Measurements from ENCODE around the gene ASCL2. TPM values are rescaled to one million over a fixed set of nuclear protein-coding genes. Genes with fewer than 3 reads are reported as not detected.

The ASCL2 gene
- total and polyA plus RNA-seq, 12 donors: 0.15 to 2.7 (median 0.25) TPM; not detected in 4

GRCh38 chr11:2302896-2303626, 32.7 kb upstream of the ASCL2 start:
- H3K27me3 ChIP-seq: no peaks in the 10 kb centered on the region
- H3K9me3 ChIP-seq: no peaks in the 10 kb centered on the region
- DNase-seq: peak; percentile 77 to 86
- peaks cover 21 to 78% (median 40%) of the 10 kb centered on the region in 9 donors for H3K4me1 ChIP-seq
- WGBS, 2 donors: 40 to 46% methylated on average over 18 of the region's 18 CpGs
- TF ChIP-seq CTCF (IDR thresholded peaks at IDR 0.05): no peak
- intact Hi-C loops (cut with DNase I): loop anchor here in 9 of 10 donors (2.0 to 10.0 kb wide), 9 partner anchors 72 to 592 kb away; partner anchors contain the start of genes CD81 (in 1 of the 9), CDKN1C (in 1 of the 9) and TSSC4 (in 1 of the 9)
- ATAC-seq: peak; percentile 29 to 82 (median 62)
- H3K4me3 ChIP-seq: peak overlapping the region in 9 of 10 donors; percentile 28 to 58 (median 49)
- H3K27ac ChIP-seq: peak overlapping the region; percentile 77 to 96 (median 90)
- peaks cover 0 to 7% (median 0%) of the 10 kb centered on the region in 9 donors for H3K36me3 ChIP-seq

- Histone ChIP-seq H3K9me3 (no peaks in the 10 kb centered on the region), H3K27ac (peak overlapping the region; percentile 77 to 96 (median 90)), H3K27me3 (no peaks in the 10 kb centered on the region), H3K36me3 (peaks cover 0 to 9% (median 0%) of the 10 kb centered on the region in 9 donors), H3K4me3 (peak overlapping the region in 9 of 10 donors; percentile 28 to 58 (median 49)), H3K4me1 (peaks cover 21 to 79% (median 40%) of the 10 kb centered on the region in 9 donors)
- ATAC-seq: peak in 6 of 8 donors; percentile 0 to 7 (median 1)
- no peak for TF ChIP-seq CTCF (IDR thresholded peaks at IDR 0.05)
- DNase-seq: no peak
- intact Hi-C loops (cut with DNase I): loop anchor here in 9 of 10 donors (2.0 to 10.0 kb wide), 9 partner anchors 72 to 592 kb away; partner anchors contain the start of genes CD81 (in 1 of the 9), CDKN1C (in 1 of the 9) and TSSC4 (in 1 of the 9)
- WGBS, 2 donors: 33 to 39% methylated on average over 16 of the region's 16 CpGs
Observed at GRCh38 chr11:2302306-2302895, 32.0 kb upstream of the ASCL2 start.

GRCh38 chr11:2301631-2302305, 31.4 kb upstream of the ASCL2 start, which contains the start of the genes C11orf21 and TSPAN32:
C11orf21 (minus strand) TSS chr11:2301918; CDS start chr11:2301808, 110 bp downstream.
TSPAN32 (plus strand) TSS chr11:2302013; CDS start chr11:2302150, 137 bp downstream.
- Histone ChIP-seq H3K27ac (peak within 1 kb of the TSS; percentile 77 to 96 (median 90)), H3K4me3 (peak within 1 kb of the TSS in 9 of 10 donors; percentile 28 to 58 (median 49)), H3K4me1 (peaks cover 18 to 73% (median 35%) of the 10 kb centered on the region in 9 donors), H3K27me3 (no peaks in the 10 kb centered on the region), H3K9me3 (no peaks in the 10 kb centered on the region), H3K36me3 (peaks cover 0 to 14% (median 0%) of the 10 kb centered on the region in 9 donors)
- no peak for TF ChIP-seq CTCF (IDR thresholded peaks at IDR 0.05)
- DNase-seq: peak; percentile 63 to 77
- intact Hi-C loops (cut with DNase I): loop anchor here in 9 of 10 donors (2.0 to 10.0 kb wide), 10 partner anchors 73 to 593 kb away; partner anchors contain the start of genes CD81 (in 1 of the 9), CDKN1C (in 1 of the 9) and TSSC4 (in 1 of the 9)
- 40 to 41% methylated on average over 16 of the region's 16 CpGs for WGBS, 2 donors
- ATAC-seq: peak; percentile 17 to 48 (median 42)
